ENCODE results near the gene PLCH1. TPM values are rescaled to one million over a fixed set of nuclear protein-coding genes. Genes with fewer than 3 reads are reported as not detected.

Gene PLCH1
- total RNA-seq, 1 donor from 2014 or later: 32.0 TPM

GRCh38 chr3:155334914-155335723 is 409.8 kb downstream of the PLCH1 start:
- Mint-ChIP-seq H3K27me3 (ENCODE audit: insufficient read depth, low read depth) (peaks cover 4% of the 10 kb centered on the region), H3K27ac (no peak overlapping the region), H3K4me3 (no peak overlapping the region), H3K36me3 (no peaks in the 10 kb centered on the region), H3K9me3 (peaks cover 3% of the 10 kb centered on the region), H3K4me1 (peaks cover 4% of the 10 kb centered on the region)
- Histone ChIP-seq H4K20me1 (ENCODE audit: low read depth) (no peaks in the 10 kb centered on the region), H3K9me3 (ENCODE audit: low read depth) (no peaks in the 10 kb centered on the region), H3K4me2 (no peak overlapping the region), H3K4me3 (no peak overlapping the region), H3K36me3 (no peaks in the 10 kb centered on the region), H3K79me2 (ENCODE audit: low read depth) (no peaks in the 10 kb centered on the region), H3K27me3 (no peaks in the 10 kb centered on the region), H3K27ac (no peak overlapping the region), H3K4me1 (no peaks in the 10 kb centered on the region), H2AFZ (replicated peaks) (no peak overlapping the region), H3K9ac (no peak overlapping the region), H3F3A (ENCODE audit: low read depth) (no peaks in the 10 kb centered on the region)
- no peak for TF ChIP-seq EZH2 (IDR thresholded peaks at IDR 0.05)
- TF ChIP-seq CTCF (IDR thresholded peaks at IDR 0.05): no peak
- TF ChIP-seq EZH2phosphoT487 (IDR thresholded peaks at IDR 0.05): no peak
- DNase-seq (ENCODE audit: low spot score): no peak

GRCh38 chr3:155334215-155334913 is 410.5 kb downstream of the PLCH1 start:
- H3K4me1 ChIP-seq: no peaks in the 10 kb centered on the region

GRCh38 chr3:155332716-155333115 is 412.2 kb downstream of the PLCH1 start:
- Mint-ChIP-seq H3K4me1 (peaks cover 4% of the 10 kb centered on the region), H3K4me3 (no peak overlapping the region), H3K27me3 (ENCODE audit: insufficient read depth, low read depth) (peaks cover 4% of the 10 kb centered on the region), H3K36me3 (no peaks in the 10 kb centered on the region), H3K9me3 (no peaks in the 10 kb centered on the region), H3K27ac (no peak overlapping the region)
- Histone ChIP-seq H3K27ac (no peak overlapping the region), H3K4me1 (peaks cover 4% of the 10 kb centered on the region), H2AFZ (replicated peaks) (no peak overlapping the region), H3K79me2 (ENCODE audit: low read depth) (no peaks in the 10 kb centered on the region), H3K36me3 (no peaks in the 10 kb centered on the region), H3K4me2 (no peak overlapping the region), H3K27me3 (no peaks in the 10 kb centered on the region), H3K9ac (no peak overlapping the region), H3K9me3 (ENCODE audit: low read depth) (no peaks in the 10 kb centered on the region), H3F3A (ENCODE audit: low read depth) (no peaks in the 10 kb centered on the region), H3K4me3 (no peak overlapping the region), H4K20me1 (ENCODE audit: low read depth) (no peaks in the 10 kb centered on the region)
- no peak for DNase-seq (ENCODE audit: low spot score)
- no peak for TF ChIP-seq EZH2phosphoT487 (IDR thresholded peaks at IDR 0.05)

More at GRCh38 chr3:155334215-155334913, 410.5 kb downstream of the PLCH1 start:
- DNase-seq (ENCODE audit: low spot score): no peak
- no peak overlapping the region for H3K4me3 Mint-ChIP-seq
- peaks cover 4% of the 10 kb centered on the region for H3K27me3 Mint-ChIP-seq (ENCODE audit: insufficient read depth, low read depth)
- H3K27me3 ChIP-seq: no peaks in the 10 kb centered on the region
- H3K36me3 Mint-ChIP-seq: no peaks in the 10 kb centered on the region
- H4K20me1 ChIP-seq (ENCODE audit: low read depth): no peaks in the 10 kb centered on the region
- no peak overlapping the region for H3K27ac ChIP-seq
- H3K9me3 ChIP-seq (ENCODE audit: low read depth): no peaks in the 10 kb centered on the region
- H3K4me1 Mint-ChIP-seq: peaks cover 4% of the 10 kb centered on the region
- H3K4me3 ChIP-seq: no peak overlapping the region
- no peak overlapping the region for H3K4me2 ChIP-seq
- H3K9me3 Mint-ChIP-seq: no peaks in the 10 kb centered on the region
- H3K79me2 ChIP-seq (ENCODE audit: low read depth): no peaks in the 10 kb centered on the region
- no peaks in the 10 kb centered on the region for H3K36me3 ChIP-seq
- H3K9ac ChIP-seq: no peak overlapping the region
- H3F3A ChIP-seq (ENCODE audit: low read depth): no peaks in the 10 kb centered on the region
- no peak overlapping the region for H2AFZ ChIP-seq (replicated peaks)
- TF ChIP-seq CTCF (IDR thresholded peaks at IDR 0.05) (no peak), EZH2 (IDR thresholded peaks at IDR 0.05) (no peak), EZH2phosphoT487 (IDR thresholded peaks at IDR 0.05) (no peak)
- no peak overlapping the region for H3K27ac Mint-ChIP-seq

All from neural progenitor cell (in vitro differentiated cells).